Measurements from ENCODE around the gene OR2G6. TPM values are rescaled to one million over a fixed set of nuclear protein-coding genes. Genes with fewer than 3 reads are reported as not detected.
"Not testable (repeated sequence)": the region's sequence is repeated elsewhere in the genome, so short reads cannot be mapped to it uniquely, and the experiment has no call there.

OR2G6 gene
- total and polyA plus RNA-seq, 7 donors, result not detected

GRCh38 chr1:248521856-248522255 is 14.0 kb downstream of the OR2G6 start:
- peaks cover 0 to 4% (median 0%) of the 10 kb centered on the region in 4 donors for H3K9me3 ChIP-seq
- H3K4me1 ChIP-seq, result no peaks in the 10 kb centered on the region
- H3K36me3 ChIP-seq, result no peaks in the 10 kb centered on the region
- H3K27ac ChIP-seq, result no peak overlapping the region
- TF ChIP-seq POLR2A (IDR thresholded peaks at IDR 0.05) (no peak), EP300 (IDR thresholded peaks at IDR 0.05) (no peak), CTCF (IDR thresholded peaks at IDR 0.05) (no peak), POLR2AphosphoS5 (IDR thresholded peaks at IDR 0.05) (no peak)
- H3K4me3 ChIP-seq, result no peak overlapping the region
- H3K27me3 ChIP-seq, result no peaks in the 10 kb centered on the region
- intact Hi-C loops (cut with DNase I), result no loop called here
- WGBS, 2 donors, result 87 to 90% methylated on average over 12 of the region's 12 CpGs
- DNase-seq, result no peak

GRCh38 chr1:248537449-248537848 is 29.6 kb downstream of the OR2G6 start:
- H3K4me1 ChIP-seq; H3K27ac ChIP-seq; DNase-seq; H3K27me3 ChIP-seq; intact Hi-C loops (cut with DNase I); H3K36me3 ChIP-seq; H3K9me3 ChIP-seq; H3K4me3 ChIP-seq: not testable (repeated sequence)

GRCh38 chr1:248547383-248547782 is 39.5 kb downstream of the OR2G6 start:
- H3K4me3 ChIP-seq; intact Hi-C loops (cut with DNase I); H3K4me1 ChIP-seq; H3K27me3 ChIP-seq; H3K36me3 ChIP-seq; DNase-seq; H3K9me3 ChIP-seq; H3K27ac ChIP-seq: not testable (repeated sequence)
- no CpG with 5 or more reads among the region's 2 CpGs for WGBS, 2 donors

- H3K9me3 ChIP-seq; H3K4me3 ChIP-seq; H3K4me1 ChIP-seq; intact Hi-C loops (cut with DNase I); DNase-seq; H3K27ac ChIP-seq; H3K27me3 ChIP-seq; H3K36me3 ChIP-seq: not testable (repeated sequence)
- WGBS, 2 donors, result no CpG with 5 or more reads among the region's 6 CpGs
Observed at GRCh38 chr1:248551027-248551426, 43.2 kb downstream of the OR2G6 start.

DNA sequence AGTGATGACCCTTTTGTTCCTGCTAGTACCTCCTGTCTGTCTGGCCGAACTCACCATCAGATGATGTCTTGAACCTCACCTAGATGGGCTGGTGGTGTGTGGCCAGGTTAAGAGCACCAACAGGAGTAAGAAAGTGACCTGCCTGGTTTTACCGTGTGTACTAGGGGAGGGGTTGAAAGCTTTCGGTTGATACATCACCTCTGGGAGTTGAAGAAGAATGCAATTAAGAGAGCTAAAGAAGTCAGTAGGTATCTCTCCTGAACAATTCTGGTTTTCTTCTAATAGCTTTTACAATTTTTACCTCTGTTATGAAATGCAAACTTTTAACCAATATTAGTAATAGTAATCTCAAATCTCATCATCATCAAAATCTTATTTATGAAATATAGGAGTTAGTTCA is 54.8 kb downstream of the OR2G6 start, which contains the start of gene OR2T29:
TSS of gene OR2T29 (minus strand) at position 101 of the 400 bp plus-strand sequence. CDS start 3,281 bp downstream, outside the sequence.
- H3K27me3 ChIP-seq; intact Hi-C loops (cut with DNase I); H3K9me3 ChIP-seq; DNase-seq; H3K36me3 ChIP-seq; H3K27ac ChIP-seq; H3K4me1 ChIP-seq; H3K4me3 ChIP-seq: not testable (repeated sequence)
- 81 to 84% methylated on average over 2 to 3 of the region's 3 CpGs for WGBS, 2 donors

GRCh38 chr1:248565530-248566373 is 57.9 kb downstream of the OR2G6 start:
- H3K27me3 ChIP-seq; H3K36me3 ChIP-seq; H3K27ac ChIP-seq; intact Hi-C loops (cut with DNase I); H3K9me3 ChIP-seq; DNase-seq; H3K4me1 ChIP-seq; H3K4me3 ChIP-seq: not testable (repeated sequence)
- 61 to 69% methylated on average over 11 of the region's 11 CpGs for WGBS, 2 donors

- 7 to 65% methylated on average over 2 of the region's 2 CpGs for WGBS, 2 donors
- H3K36me3 ChIP-seq; intact Hi-C loops (cut with DNase I); DNase-seq; H3K9me3 ChIP-seq; H3K4me3 ChIP-seq; H3K27me3 ChIP-seq; H3K27ac ChIP-seq; H3K4me1 ChIP-seq: not testable (repeated sequence)
Observed at GRCh38 chr1:248569049-248569448, 61.2 kb downstream of the OR2G6 start.

DNA sequence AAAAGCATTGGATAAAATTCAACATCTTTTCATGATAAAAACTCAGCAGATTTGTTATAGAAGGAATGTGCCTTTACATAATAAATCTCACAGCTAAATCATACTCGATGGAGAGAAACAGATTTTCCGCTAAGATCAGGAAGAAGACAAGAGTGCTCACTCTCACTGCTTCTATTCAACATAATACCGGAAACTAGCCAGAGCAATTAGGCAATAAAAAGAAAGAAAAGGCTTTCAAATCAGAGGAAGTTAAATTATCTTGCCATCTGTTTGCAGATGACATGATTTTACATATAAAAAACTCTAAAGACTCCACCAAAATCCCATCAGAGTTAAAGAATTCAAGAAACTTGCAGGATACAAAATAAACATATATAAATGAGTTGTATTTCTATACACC is 62.9 kb downstream of the OR2G6 start:
- H3K9me3 ChIP-seq; H3K36me3 ChIP-seq; H3K27me3 ChIP-seq; H3K27ac ChIP-seq; H3K4me1 ChIP-seq; intact Hi-C loops (cut with DNase I); H3K4me3 ChIP-seq; DNase-seq: not testable (repeated sequence)
- 61 to 64% methylated on average over 3 of the region's 3 CpGs for WGBS, 2 donors

GRCh38 chr1:248572049-248572448 is 64.2 kb downstream of the OR2G6 start:
- H3K27ac ChIP-seq; DNase-seq; H3K4me1 ChIP-seq; intact Hi-C loops (cut with DNase I); H3K27me3 ChIP-seq; H3K9me3 ChIP-seq; H3K36me3 ChIP-seq; H3K4me3 ChIP-seq: not testable (repeated sequence)
- whole genome bisulfite sequencing, 2 donors, result no CpG with 5 or more reads among the region's 1 CpG

DNA sequence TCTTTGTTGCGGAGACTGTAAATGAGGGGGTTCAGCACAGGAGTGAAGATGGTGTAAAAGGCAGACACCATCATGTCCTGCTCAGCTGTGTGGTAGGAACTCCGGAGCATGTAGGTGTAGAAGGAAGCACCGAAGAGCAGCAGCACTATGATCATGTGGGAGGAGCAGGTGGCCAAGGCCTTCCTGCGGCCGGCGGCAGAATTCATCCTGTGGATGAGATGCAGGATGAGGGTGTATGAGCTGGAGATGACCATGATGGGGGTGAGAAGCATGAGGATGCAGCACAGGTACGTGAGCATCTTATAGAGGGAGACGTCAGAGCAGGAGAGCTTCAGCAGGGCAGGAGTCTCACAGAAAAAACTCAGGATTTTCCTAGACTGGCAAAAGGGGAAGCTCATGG is 66.0 kb downstream of the OR2G6 start:
- intact Hi-C loops (cut with DNase I); H3K4me1 ChIP-seq; H3K4me3 ChIP-seq; H3K27me3 ChIP-seq; H3K36me3 ChIP-seq; DNase-seq; H3K27ac ChIP-seq; H3K9me3 ChIP-seq: not testable (repeated sequence)
- 80 to 96% methylated on average over 6 of the region's 8 CpGs for WGBS, 2 donors

- H3K9me3 ChIP-seq; H3K4me3 ChIP-seq; DNase-seq; intact Hi-C loops (cut with DNase I); H3K4me1 ChIP-seq; H3K27ac ChIP-seq; H3K27me3 ChIP-seq; H3K36me3 ChIP-seq: not testable (repeated sequence)
- 89 to 93% methylated on average over 3 of the region's 3 CpGs for WGBS, 2 donors
Observed at GRCh38 chr1:248574657-248575056, 66.8 kb downstream of the OR2G6 start, which contains the start of gene OR2T34. Gene OR2T34 (minus strand): TSS chr1:248574757. CDS start chr1:248574757, 0 bp downstream.
